Cortex of kidney (tissue), 1 donor: Measurements from ENCODE around the gene CTNNA1.
"Not testable (repeated sequence)": the region's sequence is repeated elsewhere in the genome, so short reads cannot be mapped to it uniquely, and the experiment has no call there.

Experiments
- DNase-seq: peaks from one replicate; lab custom pipeline; 2025; lab: John Stamatoyannopoulos, UW

Gene CTNNA1

GRCh38 chr5:138809391-138809790 lies 56.2 kb downstream of the CTNNA1 start:
- no peak for DNase-seq

GRCh38 chr5:138810861-138811260 lies 57.6 kb downstream of the CTNNA1 start:
- not testable (repeated sequence) for DNase-seq

GRCh38 chr5:138815529-138815928 lies 62.3 kb downstream of the CTNNA1 start:
- no peak for DNase-seq

GRCh38 chr5:138817241-138817640 lies 64.0 kb downstream of the CTNNA1 start:
- DNase-seq: no peak

GRCh38 chr5:138819081-138819480 lies 65.9 kb downstream of the CTNNA1 start:
- no peak for DNase-seq

GRCh38 chr5:138820695-138821094 lies 67.5 kb downstream of the CTNNA1 start:
- no peak for DNase-seq

- no peak for DNase-seq
Measured at GRCh38 chr5:138824516-138824915, 71.3 kb downstream of the CTNNA1 start.

DNA sequence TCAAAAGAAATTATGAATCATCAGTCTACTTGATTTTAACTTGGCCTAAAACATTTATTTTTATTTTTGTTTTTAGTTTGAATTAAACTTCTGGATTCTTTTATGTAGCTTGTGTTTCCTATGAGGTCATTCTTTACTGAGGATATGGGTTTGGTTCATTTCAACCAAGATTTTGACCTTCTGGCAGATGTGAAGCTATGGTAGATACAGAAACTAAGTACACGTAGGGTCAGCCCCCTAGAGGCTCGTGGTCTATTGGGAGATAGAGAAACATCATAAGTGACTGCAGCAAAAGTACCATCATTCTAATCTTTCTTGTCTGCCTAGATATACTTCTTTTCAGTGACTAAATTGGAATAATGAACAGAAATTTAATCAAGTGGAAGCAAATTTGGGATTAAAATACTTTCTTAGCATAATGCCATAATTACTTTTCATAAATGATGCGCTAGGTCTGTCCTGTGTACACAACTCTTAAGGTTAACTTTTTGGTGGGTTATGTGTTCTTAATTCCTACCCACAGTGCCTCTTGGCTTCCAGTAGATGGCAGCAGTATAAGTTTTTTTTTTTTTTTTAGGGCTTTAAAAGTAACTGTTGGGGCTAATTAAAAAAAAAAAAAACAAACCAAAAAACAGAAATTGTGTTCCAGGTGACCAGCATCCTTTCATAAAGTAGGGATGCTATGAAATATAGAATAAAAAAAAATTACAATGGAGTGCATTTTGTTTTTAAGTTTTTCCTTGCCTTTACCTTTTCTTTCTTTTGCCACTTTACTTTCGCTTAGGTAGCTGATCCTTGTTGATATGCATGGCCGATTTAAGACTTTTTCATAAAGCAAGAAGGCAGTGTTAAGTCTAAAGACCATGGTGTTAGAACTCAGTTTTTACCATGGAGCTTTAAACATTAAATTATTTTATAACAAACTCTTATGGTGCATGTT lies 72.0 kb downstream of the CTNNA1 start:
- no peak for DNase-seq

DNA sequence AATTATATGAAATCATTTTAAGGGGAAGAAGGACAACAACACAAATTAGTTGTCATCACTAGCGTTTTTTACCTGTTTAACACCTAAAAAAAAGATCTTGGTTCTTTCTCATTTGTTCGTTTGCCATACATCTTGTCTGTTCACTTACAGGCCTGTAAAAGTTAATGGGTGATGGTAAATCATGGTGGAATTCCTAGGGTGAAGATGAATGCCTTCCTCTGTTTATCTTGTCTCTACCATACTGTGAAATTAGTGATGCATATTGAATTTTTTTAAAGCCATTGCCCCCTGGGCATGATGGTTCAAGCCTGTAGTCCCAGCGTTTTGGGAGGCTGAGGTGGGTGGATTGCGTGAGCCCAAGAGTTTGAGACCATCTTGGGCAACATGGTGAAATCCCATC lies 75.3 kb downstream of the CTNNA1 start:
- DNase-seq: no peak

DNA sequence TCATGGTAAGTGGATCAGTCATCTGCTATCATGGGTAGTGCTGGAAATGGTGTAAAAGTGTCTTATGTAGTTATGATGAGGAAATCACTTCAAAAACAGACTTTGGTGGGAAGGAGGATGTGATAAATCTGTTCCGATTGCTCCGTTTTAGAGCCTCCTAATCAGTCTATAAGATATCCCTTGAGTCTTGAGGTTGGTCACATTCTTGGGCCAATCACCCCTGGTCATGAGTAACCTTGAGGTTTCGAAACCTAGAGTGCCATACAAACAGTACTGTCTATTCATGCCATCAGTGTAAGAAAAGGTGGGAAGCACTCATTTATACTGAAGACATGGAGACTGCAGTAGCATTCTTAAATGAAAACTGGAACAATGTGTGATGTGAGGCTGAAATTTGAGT lies 76.1 kb downstream of the CTNNA1 start:
- no peak for DNase-seq

DNA sequence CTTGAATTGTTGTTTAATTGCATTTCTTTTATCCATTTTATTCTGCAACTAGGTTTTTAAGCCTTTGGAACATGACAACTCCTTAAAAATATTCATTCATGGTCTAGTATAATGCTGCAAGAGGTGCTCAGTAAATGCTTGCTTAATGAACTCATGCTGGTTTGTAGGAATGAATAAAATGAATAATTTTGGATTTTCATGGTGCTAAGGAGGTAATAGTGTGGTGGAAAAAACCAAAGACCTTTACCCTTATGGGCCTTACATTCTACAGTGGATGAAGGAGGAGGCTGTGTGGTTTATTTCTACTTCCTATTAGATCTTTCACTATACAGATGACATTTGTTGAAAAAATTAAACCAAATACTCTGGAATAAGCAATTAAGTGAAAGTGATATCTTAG lies 78.5 kb downstream of the CTNNA1 start:
- DNase-seq: no peak

GRCh38 chr5:138832218-138832617 lies 79.0 kb downstream of the CTNNA1 start:
- DNase-seq: no peak

DNA sequence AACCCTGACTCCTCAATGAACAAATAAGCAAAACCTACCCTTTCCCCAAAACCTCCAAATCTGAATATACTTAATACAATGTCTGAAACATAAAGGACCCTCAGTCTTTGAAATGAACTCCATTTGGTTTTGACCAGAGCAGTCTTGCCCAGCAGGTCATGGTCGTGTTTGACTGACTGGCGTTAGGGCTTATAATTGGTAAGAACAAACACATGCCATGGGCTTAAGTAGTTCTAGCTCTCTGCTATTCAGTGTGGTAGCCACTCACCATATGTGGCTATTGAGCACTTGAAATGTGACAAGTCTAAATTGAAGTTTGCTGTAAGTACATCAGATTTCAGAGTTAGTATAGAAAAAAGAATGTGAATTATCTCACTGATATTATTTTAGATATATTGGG lies 79.9 kb downstream of the CTNNA1 start:
- no peak for DNase-seq

- DNase-seq: no peak
Measured at GRCh38 chr5:138833726-138834480, 80.7 kb downstream of the CTNNA1 start.

GRCh38 chr5:138834853-138835252 lies 81.6 kb downstream of the CTNNA1 start:
- DNase-seq: not testable (repeated sequence)

- DNase-seq: no peak
Measured at GRCh38 chr5:138837160-138837559, 83.9 kb downstream of the CTNNA1 start.

- no peak for DNase-seq
Measured at GRCh38 chr5:138840103-138840502, 86.9 kb downstream of the CTNNA1 start.

DNA sequence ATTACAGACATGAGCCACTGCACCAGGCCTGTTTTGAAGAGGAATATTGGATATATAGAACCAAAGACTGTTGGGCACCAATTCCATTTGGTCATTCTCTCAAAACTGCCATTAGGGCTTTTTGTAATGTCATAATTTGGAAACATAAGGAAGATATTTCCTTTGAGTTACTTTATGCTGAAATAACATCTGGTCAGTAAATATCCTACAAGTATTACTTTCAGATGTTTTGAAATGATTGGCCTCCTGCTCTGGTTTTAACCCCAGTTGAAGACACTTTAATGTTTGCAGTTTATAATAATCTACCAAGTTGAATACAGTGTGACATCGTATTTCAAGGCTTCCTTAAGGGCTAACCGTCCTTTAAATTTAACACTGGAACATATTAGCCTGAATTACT lies 88.3 kb downstream of the CTNNA1 start:
- no peak for DNase-seq

- DNase-seq: no peak
Measured at GRCh38 chr5:138843316-138844124, 90.3 kb downstream of the CTNNA1 start.

- no peak for DNase-seq
Measured at GRCh38 chr5:138844125-138844461, 90.9 kb downstream of the CTNNA1 start.

DNA sequence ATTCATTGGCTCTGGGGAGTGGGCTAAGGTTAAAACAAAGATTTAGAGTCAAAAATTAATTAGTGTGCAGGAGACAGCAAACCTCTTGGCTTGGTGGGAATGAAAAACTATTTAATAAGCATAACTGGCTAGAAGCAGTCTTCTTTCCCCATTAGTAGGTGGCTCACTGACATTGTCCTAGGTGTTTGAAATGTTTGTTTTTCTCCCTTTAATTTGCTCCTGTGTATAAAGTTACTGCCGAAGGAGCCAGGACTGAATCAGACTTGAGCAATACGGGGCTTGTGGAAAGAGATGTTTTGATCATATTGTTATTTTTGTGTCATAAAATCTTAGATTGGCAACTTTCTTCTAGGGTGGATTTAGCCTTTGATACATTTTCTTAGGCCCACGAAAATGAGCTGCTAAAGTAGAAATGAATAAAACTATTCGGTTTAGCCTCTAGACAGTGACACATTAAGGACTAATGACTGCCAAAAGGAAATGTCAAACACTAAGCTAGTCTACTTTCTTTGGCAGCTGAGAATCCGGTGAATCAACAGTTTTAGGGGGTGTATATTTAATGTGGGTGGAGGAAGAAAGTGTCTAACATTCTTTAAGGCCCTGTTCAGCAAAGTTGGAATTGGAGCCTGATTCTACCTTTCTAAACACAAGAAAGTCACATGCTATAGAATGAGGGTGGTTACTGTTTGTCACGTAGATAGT lies 91.7 kb downstream of the CTNNA1 start:
- no peak for DNase-seq

- DNase-seq: no peak
Measured at GRCh38 chr5:138849439-138849838, 96.2 kb downstream of the CTNNA1 start.
